K562 treated with DMSO at 1 percent for 24 hours (cell line): ENCODE results near the gene PTPRM. TPM values are rescaled to one million over a fixed set of nuclear protein-coding genes. Genes with fewer than 3 reads are reported as not detected.

Experiments
- total RNA-seq: library from RNA; unstranded; fragments of 300-600 nt; gene quantifications from 2 replicates; pipeline ENCODE4 v1.2.3, GENCODE V29; 2022; ENCODE audit warnings: low read depth; ENCODE audit not compliant: insufficient read depth

Gene PTPRM
- total RNA-seq: 0.16 and 0.20 TPM in 2 replicates

GRCh38 chr18:7566567-7567473, at the start of gene PTPRM:
Gene PTPRM (plus strand): TSS chr18:7567316. CDS start chr18:7567819, 503 bp downstream.

